SK-N-SH (cell line): ENCODE measurements around the gene PTBP1. TPM values are rescaled to one million over a fixed set of nuclear protein-coding genes. Genes with fewer than 3 reads are reported as not detected.

Experiments
- CTCF ChIA-PET: fragments of 300-600, 350-600 bp; formaldehyde crosslinking; extraction: SDS; loops from one replicate; lab custom pipeline; 2021; lab: Yijun Ruan, JAX
- POLR2A ChIA-PET: fragments of 350-600 bp; sonication (Branson Sonifier 250); formaldehyde crosslinking; extraction: SDS; loops from one replicate; lab custom pipeline; 2020; ENCODE audit warnings: antibody characterized with exemption, inconsistent platforms; lab: Yijun Ruan, JAX
- DNase-seq: peaks from one replicate; pipeline ENCODE4 v3.0.0; 2012
- H2AFZ ChIP-seq: fragments of 200-600 bp; sonication (generic); 2 replicates; pipeline ENCODE4 v1.8.1; 2016; ENCODE audit warnings: antibody characterized with exemption, mild to moderate bottlenecking, low read depth
- H3F3A ChIP-seq: fragments of 200-600 bp; sonication (generic); replicated peaks from 2 replicates; pipeline ENCODE3; 2016; ENCODE audit warnings: antibody characterized with exemption, mild to moderate bottlenecking; ENCODE audit not compliant: insufficient read depth
- H3K27ac ChIP-seq, 2 experiments: fragments of 200-500 bp in 1 of 2; fragments of 200-600 bp in 1 of 2; sonication (Bioruptor generic) in 1 of 2; sonication (generic), shearing (Covaris generic) in 1 of 2; 2 replicates each; pipeline versions ENCODE4 v1.5.1 to v1.6.1; 2014 to 2016; ENCODE audit warnings: low read depth in 2 of 2, inconsistent platforms in 1 of 2, low read length in 1 of 2, mild to moderate bottlenecking in 1 of 2, mixed read lengths in 1 of 2
- H3K27me3 ChIP-seq: fragments of 200-600 bp; sonication (generic), shearing (Covaris generic); 2 replicates; pipeline ENCODE4 v1.6.1; 2016; ENCODE audit warnings: mixed run types; ENCODE audit not compliant: insufficient read depth
- H3K36me3 ChIP-seq, 2 experiments: fragments of 200-500 bp in 1 of 2; fragments of 200-600 bp in 1 of 2; sonication (Bioruptor generic) in 1 of 2; sonication (generic) in 1 of 2; replicated peaks in 1 of 2; 2 replicates each; pipeline versions ENCODE3 to v1.5.1; 2014 to 2016; ENCODE audit warnings: low read length in 1 of 2, mild to moderate bottlenecking in 1 of 2; ENCODE audit not compliant: insufficient read depth in 2 of 2, control insufficient read depth in 1 of 2
- H3K4me1 ChIP-seq, 2 experiments: fragments of 200-500 bp in 1 of 2; fragments of 200-600 bp in 1 of 2; sonication (Bioruptor generic) in 1 of 2; sonication (generic), shearing (Covaris generic) in 1 of 2; 2 replicates each; pipeline versions ENCODE4 v1.5.1 to v1.6.1; 2014 to 2016; ENCODE audit warnings: low read depth in 1 of 2, low read length in 1 of 2, mixed run types in 1 of 2; ENCODE audit not compliant: insufficient read depth in 2 of 2, control insufficient read depth in 1 of 2
- H3K4me2 ChIP-seq: fragments of 200-600 bp; sonication (generic), shearing (Covaris generic); 2 replicates; pipeline ENCODE4 v1.6.1; 2017; ENCODE audit warnings: mixed run types
- H3K4me3 ChIP-seq, 2 experiments: fragments of 200-500 bp in 1 of 2; fragments of 200-600 bp in 1 of 2; sonication (Bioruptor generic) in 1 of 2; sonication (generic), shearing (Covaris generic) in 1 of 2; 2 replicates each; pipeline versions ENCODE4 v1.5.1 to v1.8.1; 2014 to 2016; ENCODE audit warnings: low read depth in 2 of 2, inconsistent platforms in 1 of 2, low read length in 1 of 2, mild to moderate bottlenecking in 1 of 2, mixed read lengths in 1 of 2, moderate library complexity in 1 of 2
- H3K79me2 ChIP-seq: fragments of 200-600 bp; sonication (generic); 2 replicates; pipeline ENCODE4 v1.8.1; 2017; ENCODE audit warnings: mild to moderate bottlenecking; ENCODE audit not compliant: insufficient read depth
- H3K9ac ChIP-seq: fragments of 200-600 bp; sonication (generic); 2 replicates; pipeline ENCODE4 v1.6.1; 2017; ENCODE audit warnings: mixed run types
- H3K9me2 ChIP-seq: fragments of 200-600 bp; sonication (generic); 2 replicates; pipeline ENCODE4 v1.6.1; 2017; ENCODE audit warnings: mixed run types
- H3K9me3 ChIP-seq: fragments of 200-600 bp; sonication (generic); 2 replicates; pipeline ENCODE4 v1.6.1; 2017; ENCODE audit warnings: mixed run types, mild to moderate bottlenecking, moderate library complexity
- H4K20me1 ChIP-seq: fragments of 200-600 bp; sonication (generic); 2 replicates; pipeline ENCODE4 v1.6.1; 2017; ENCODE audit warnings: mild to moderate bottlenecking, mixed run types; ENCODE audit not compliant: insufficient read depth
- CHD2 ChIP-seq: fragments of 150-350 bp; IDR thresholded peaks from 2 replicates; pipeline ENCODE4 v1.6.1; 2018; ENCODE audit warnings: low read length; ENCODE audit not compliant: partially characterized antibody
- ELF1 ChIP-seq: IDR thresholded peaks from 2 replicates; pipeline ENCODE4 v1.4.0; 2012
- EP300 ChIP-seq, 2 experiments: IDR thresholded peaks; 2 replicates each; pipeline versions ENCODE4 v1.4.0 to v1.6.1; 2012; ENCODE audit warnings: borderline replicate concordance in 1 of 2, low read depth in 1 of 2, low read length in 1 of 2
- EZH2phosphoT487 ChIP-seq: fragments of 200-600 bp; sonication (generic); IDR thresholded peaks from 2 replicates; pipeline ENCODE4 v1.6.1; 2017; ENCODE audit warnings: low read depth, mixed run types, mild to moderate bottlenecking, antibody characterized with exemption, moderate library complexity, borderline replicate concordance
- FOSL2 ChIP-seq: IDR thresholded peaks from 2 replicates; pipeline ENCODE4 v1.4.0; 2012; ENCODE audit warnings: low read depth, mild to moderate bottlenecking, moderate library complexity, borderline replicate concordance
- IRF3 ChIP-seq: fragments of 150-350 bp; IDR thresholded peaks from 2 replicates; pipeline ENCODE4 v1.6.1; 2016; ENCODE audit warnings: mild to moderate bottlenecking, low read depth, low read length
- JUND ChIP-seq: IDR thresholded peaks from 2 replicates; pipeline ENCODE4 v1.4.0; 2012
- MAX ChIP-seq: IDR thresholded peaks from 2 replicates; pipeline ENCODE4 v1.4.0; 2012; ENCODE audit warnings: low read depth
- PBX3 ChIP-seq: IDR thresholded peaks from 2 replicates; pipeline ENCODE4; 2012
- POLR2AphosphoS5 ChIP-seq: IDR thresholded peaks from 2 replicates; pipeline ENCODE4 v1.6.1; 2012; ENCODE audit warnings: low read depth, low read length
- RFX5 ChIP-seq: IDR thresholded peaks from 2 replicates; pipeline ENCODE4 v1.6.1; 2012; ENCODE audit warnings: mild to moderate bottlenecking, improper control_type of control experiment, low read length
- SIN3A ChIP-seq: IDR thresholded peaks from 2 replicates; pipeline ENCODE4 v1.6.1; 2012; ENCODE audit warnings: low read depth, mild to moderate bottlenecking, low read length, moderate library complexity, borderline replicate concordance
- SMC3 ChIP-seq: IDR thresholded peaks from 2 replicates; pipeline ENCODE4 v1.6.1; 2012; ENCODE audit warnings: low read depth, low read length, improper control_type of control experiment
- TAF1 ChIP-seq: IDR thresholded peaks from 2 replicates; pipeline ENCODE4 v1.6.1; 2012; ENCODE audit warnings: low read depth, mild to moderate bottlenecking, low read length, moderate library complexity, borderline replicate concordance
- USF2 ChIP-seq: fragments of 150-350 bp; IDR thresholded peaks from 2 replicates; pipeline ENCODE4 v1.6.1; 2017; ENCODE audit warnings: antibody characterized with exemption, low read length, low read depth, borderline replicate concordance
- YY1 ChIP-seq: IDR thresholded peaks from 2 replicates; pipeline ENCODE4 v1.4.0; 2012; ENCODE audit warnings: low read depth, mild to moderate bottlenecking
- WGBS: methylation state at CpG from one replicate; pipeline ENCODE4 v1.1.6; 2017; ENCODE audit warnings: low lambda C conversion rate; 5-methylcytosine and 5-hydroxymethylcytosine counted together
- polyA plus RNA-seq, 3 experiments: library from polyadenylated mRNA; depleted of rRNA; stranded (reverse); fragments of >200 nt; gene quantifications; 2 replicates each; pipeline ENCODE4 v1.2.3, GENCODE V29; 2012

Gene PTBP1
- polyA plus RNA-seq, 1 of the 3 experiments (the other 2 are of a cell fraction) = 243 TPM

GRCh38 chr19:814152-815078, 17.2 kb downstream of the PTBP1 start:
- Histone ChIP-seq H3K9me2 (no peaks in the 10 kb centered on the region), H3K4me2 (no peak overlapping the region), H3K4me3 (no peak overlapping the region), H3K36me3 (peaks cover 19 to 28% of the 10 kb centered on the region in 2 experiments), H3K27ac (no peak overlapping the region), H3K79me2 (peaks cover 5% of the 10 kb centered on the region; the same call in 1 of the 2 replicates), H3K27me3 (no peaks in the 10 kb centered on the region), H2AFZ (no peak overlapping the region), H3K4me1 (no peaks in the 10 kb centered on the region), H4K20me1 (peaks cover 27% of the 10 kb centered on the region), H3F3A (peaks cover 23% of the 10 kb centered on the region), H3K9ac (no peak overlapping the region), H3K9me3 (no peaks in the 10 kb centered on the region)
- POLR2A ChIA-PET = interaction anchor here (0.7 to 1.5 kb wide), 2 partner anchors 9 to 12 kb away, joined by 5 to 6 read pairs; no protein-coding TSS in a partner anchor
- CTCF ChIA-PET = no interaction called here
- DNase-seq = peak; percentile 55
- WGBS = 94% methylated on average over 28 of the region's 49 CpGs
- TF ChIP-seq PBX3 (peak; percentile 2; the same call in 1 of the 2 replicates), IRF3 (no peak), CHD2 (no peak), USF2 (no peak), POLR2AphosphoS5 (peak; percentile 19; the same call in 1 of the 2 replicates), SIN3A (peak; percentile 16; the same call in 1 of the 2 replicates), MAX (no peak)

GRCh38 chr19:815079-815774, 18.0 kb downstream of the PTBP1 start:
- ChIA-PET POLR2A (interaction anchor here (0.7 to 1.5 kb wide), 3 partner anchors 10 to 14 kb away, joined by 4 to 6 read pairs (median 5); no protein-coding TSS in a partner anchor), CTCF (interaction anchor here (1.0 kb wide), 1 partner anchor 45 kb away, joined by 3 read pairs; no protein-coding TSS in a partner anchor)
- Histone ChIP-seq H3K9me3 (no peaks in the 10 kb centered on the region), H3K36me3 (peaks cover 11 to 20% of the 10 kb centered on the region in 2 experiments), H3K27ac (no peak overlapping the region), H3K9ac (no peak overlapping the region), H3K27me3 (no peaks in the 10 kb centered on the region), H3F3A (peaks cover 16% of the 10 kb centered on the region), H3K4me3 (no peak overlapping the region), H2AFZ (no peak overlapping the region), H3K4me1 (no peaks in the 10 kb centered on the region), H3K9me2 (no peaks in the 10 kb centered on the region), H3K79me2 (no peaks in the 10 kb centered on the region), H4K20me1 (peaks cover 19% of the 10 kb centered on the region), H3K4me2 (no peak overlapping the region)
- DNase-seq = no peak
- WGBS = 97% methylated on average over 5 of the region's 47 CpGs
- TF ChIP-seq TAF1 (no peak), YY1 (no peak), RFX5 (no peak), EZH2phosphoT487 (no peak), EP300 (IDR thresholded peaks at IDR 0.05; ENCODE audit: borderline replicate concordance in 1 of 2, low read depth in 1 of 2, low read length in 1 of 2) (no peak), IRF3 (no peak), JUND (no peak), CHD2 (no peak), ELF1 (no peak), SMC3 (no peak), FOSL2 (no peak), USF2 (no peak)
